Neural progenitor cell (in vitro differentiated cells): ENCODE data around the gene COG4. TPM values are rescaled to one million over a fixed set of nuclear protein-coding genes. Genes with fewer than 3 reads are reported as not detected.

Experiments used
- DNase-seq: peaks from one replicate; pipeline ENCODE4 v3.0.0-alpha.2; 2016; ENCODE audit warnings: low spot score
- H2AFZ ChIP-seq: fragments of 200-600 bp; sonication (generic); replicated peaks from 2 replicates; pipeline ENCODE4 v1.6.1; 2016; ENCODE audit warnings: antibody characterized with exemption
- H3F3A ChIP-seq: fragments of 200-600 bp; sonication (generic); 2 replicates; pipeline ENCODE4 v1.6.1; 2016; ENCODE audit warnings: antibody characterized with exemption, low read depth
- H3K27ac ChIP-seq: fragments of 200-600 bp; sonication (generic); 2 replicates; pipeline ENCODE4 v1.5.1; 2016; ENCODE audit warnings: mild to moderate bottlenecking
- H3K27me3 ChIP-seq: fragments of 200-600 bp; sonication (generic); 2 replicates; pipeline ENCODE4 v1.6.1; 2016; ENCODE audit warnings: mild to moderate bottlenecking, moderate library complexity
- H3K36me3 ChIP-seq: fragments of 200-600 bp; sonication (generic); 2 replicates; pipeline ENCODE4 v1.5.1; 2016
- H3K4me1 ChIP-seq: fragments of 200-600 bp; sonication (generic); 2 replicates; pipeline ENCODE4 v1.6.1; 2016; ENCODE audit warnings: mixed run types
- H3K4me2 ChIP-seq: fragments of 200-600 bp; sonication (generic); 2 replicates; pipeline ENCODE4 v1.6.1; 2016
- H3K4me3 ChIP-seq: fragments of 200-600 bp; sonication (generic); 2 replicates; pipeline ENCODE4 v1.5.1; 2016
- H3K79me2 ChIP-seq: fragments of 200-600 bp; sonication (generic); 2 replicates; pipeline ENCODE4 v1.6.1; 2016; ENCODE audit warnings: low read depth
- H3K9ac ChIP-seq: fragments of 200-600 bp; sonication (generic); 2 replicates; pipeline ENCODE4 v1.6.1; 2016
- H3K9me3 ChIP-seq: fragments of 200-600 bp; sonication (generic); 2 replicates; pipeline ENCODE4 v1.5.1; 2016; ENCODE audit warnings: low read depth
- H4K20me1 ChIP-seq: fragments of 200-600 bp; sonication (generic); 2 replicates; pipeline ENCODE4 v1.6.1; 2016; ENCODE audit warnings: low read depth
- H3K27ac Mint-ChIP-seq: 3 replicates; pipeline ENCODE4 v1.8.0; 2021; ENCODE audit warnings: mixed read lengths
- H3K27me3 Mint-ChIP-seq: 2 replicates; pipeline ENCODE4 v1.8.0; 2022; ENCODE audit warnings: low read depth, mild to moderate bottlenecking, inconsistent platforms, moderate library complexity, mixed read lengths; ENCODE audit not compliant: insufficient read depth
- H3K36me3 Mint-ChIP-seq: 3 replicates; pipeline ENCODE4 v1.8.0; 2021; ENCODE audit warnings: mixed read lengths
- H3K4me1 Mint-ChIP-seq: 3 replicates; pipeline ENCODE4 v1.8.0; 2021; ENCODE audit warnings: mixed read lengths
- H3K4me3 Mint-ChIP-seq: 3 replicates; pipeline ENCODE4 v1.8.0; 2021; ENCODE audit warnings: mild to moderate bottlenecking, moderate library complexity, mixed read lengths
- H3K9me3 Mint-ChIP-seq: 3 replicates; pipeline ENCODE4 v1.8.0; 2020; ENCODE audit warnings: mixed read lengths
- EZH2 ChIP-seq: fragments of 200-600 bp; sonication (generic); IDR thresholded peaks from 2 replicates; pipeline ENCODE4 v1.6.1; 2017; ENCODE audit warnings: antibody characterized with exemption, mild to moderate bottlenecking, moderate library complexity
- EZH2phosphoT487 ChIP-seq: fragments of 200-600 bp; sonication (generic); IDR thresholded peaks from 2 replicates; pipeline ENCODE4 v1.6.1; 2017; ENCODE audit warnings: antibody characterized with exemption
- total RNA-seq: library from RNA; depleted of rRNA; stranded (reverse); fragments of >200 nt; gene quantifications from 2 replicates; pipeline ENCODE4 v1.2.3, GENCODE V29; 2015; ENCODE audit warnings: low replicate concordance
- TF ChIP-seq, protein P1 (sequence below): fragments of 200-600 bp; sonication (generic); IDR thresholded peaks from 2 replicates; pipeline ENCODE4 v1.5.1; 2017; ENCODE audit warnings: antibody characterized with exemption, mild to moderate bottlenecking

The COG4 gene
- total RNA-seq, 1 donor from 2014 or later: 62.4 TPM

DNA sequence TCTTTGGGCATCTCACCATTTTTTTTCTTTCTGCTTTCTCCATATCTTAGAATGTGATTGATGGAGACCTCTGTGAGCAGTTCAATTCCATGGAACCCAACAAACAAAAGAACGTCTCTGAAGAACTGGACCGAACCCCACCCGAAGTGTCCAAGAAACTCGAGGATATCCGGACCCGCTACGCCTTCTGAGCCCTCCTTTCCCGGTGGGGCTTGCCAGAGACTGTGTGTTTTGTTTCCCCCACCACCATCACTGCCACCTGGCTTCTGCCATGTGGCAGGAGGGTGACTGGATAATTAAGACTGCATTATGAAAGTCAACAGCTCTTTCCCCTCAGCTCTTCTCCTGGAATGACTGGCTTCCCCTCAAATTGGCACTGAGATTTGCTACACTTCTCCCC lies 48.3 kb upstream of the COG4 start:
- DNase-seq: no peak

DNA sequence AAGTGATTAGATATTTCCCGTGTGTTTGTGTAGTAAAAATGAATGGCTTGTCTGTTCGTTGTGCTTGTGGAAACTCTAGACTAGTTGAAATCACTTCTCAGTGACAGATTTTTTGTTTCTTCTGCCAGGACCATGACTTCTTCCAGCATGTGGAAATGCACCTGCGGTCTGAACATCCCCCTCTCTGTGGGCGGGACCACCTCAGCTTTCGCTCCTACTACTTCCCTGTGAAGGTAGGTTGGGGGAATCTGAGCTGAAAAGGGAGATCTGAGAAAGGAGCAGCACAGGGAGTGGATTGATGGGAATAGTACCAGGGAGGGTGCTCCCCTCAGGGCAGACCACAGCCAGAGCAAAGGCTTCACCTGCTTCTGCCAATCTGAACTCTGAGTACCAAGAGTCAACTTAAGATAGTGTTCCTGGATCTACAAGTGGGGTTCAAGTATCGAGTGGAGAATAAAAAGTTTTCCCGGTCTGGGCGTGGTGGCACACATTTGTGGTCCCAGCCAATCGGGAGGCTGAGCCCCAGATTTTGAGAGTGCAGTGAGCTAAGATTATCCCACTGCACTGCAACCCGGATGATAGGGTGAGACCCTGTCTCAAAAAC lies 47.7 kb upstream of the COG4 start:
- DNase-seq: no peak
- Mint-ChIP-seq H3K9me3 (no peaks in the 10 kb centered on the region), H3K4me3 (no peak overlapping the region), H3K27ac (no peak overlapping the region), H3K4me1 (no peaks in the 10 kb centered on the region), H3K27me3 (peaks cover 2% of the 10 kb centered on the region), H3K36me3 (peaks cover 42% of the 10 kb centered on the region)
- H3K27me3 ChIP-seq: no peaks in the 10 kb centered on the region
- TF ChIP-seq EZH2phosphoT487 (no peak), EZH2 (no peak)
- TF ChIP-seq, protein P1, sequence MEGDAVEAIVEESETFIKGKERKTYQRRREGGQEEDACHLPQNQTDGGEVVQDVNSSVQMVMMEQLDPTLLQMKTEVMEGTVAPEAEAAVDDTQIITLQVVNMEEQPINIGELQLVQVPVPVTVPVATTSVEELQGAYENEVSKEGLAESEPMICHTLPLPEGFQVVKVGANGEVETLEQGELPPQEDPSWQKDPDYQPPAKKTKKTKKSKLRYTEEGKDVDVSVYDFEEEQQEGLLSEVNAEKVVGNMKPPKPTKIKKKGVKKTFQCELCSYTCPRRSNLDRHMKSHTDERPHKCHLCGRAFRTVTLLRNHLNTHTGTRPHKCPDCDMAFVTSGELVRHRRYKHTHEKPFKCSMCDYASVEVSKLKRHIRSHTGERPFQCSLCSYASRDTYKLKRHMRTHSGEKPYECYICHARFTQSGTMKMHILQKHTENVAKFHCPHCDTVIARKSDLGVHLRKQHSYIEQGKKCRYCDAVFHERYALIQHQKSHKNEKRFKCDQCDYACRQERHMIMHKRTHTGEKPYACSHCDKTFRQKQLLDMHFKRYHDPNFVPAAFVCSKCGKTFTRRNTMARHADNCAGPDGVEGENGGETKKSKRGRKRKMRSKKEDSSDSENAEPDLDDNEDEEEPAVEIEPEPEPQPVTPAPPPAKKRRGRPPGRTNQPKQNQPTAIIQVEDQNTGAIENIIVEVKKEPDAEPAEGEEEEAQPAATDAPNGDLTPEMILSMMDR: no peak
- H3K27ac ChIP-seq: no peak overlapping the region
- H4K20me1 ChIP-seq: peaks cover 49% of the 10 kb centered on the region
- no peaks in the 10 kb centered on the region for H3K9me3 ChIP-seq
- H2AFZ ChIP-seq: no peak overlapping the region
- peaks cover 51% of the 10 kb centered on the region for H3F3A ChIP-seq
- no peaks in the 10 kb centered on the region for H3K79me2 ChIP-seq
- peaks cover 23% of the 10 kb centered on the region for H3K36me3 ChIP-seq
- no peaks in the 10 kb centered on the region for H3K4me1 ChIP-seq
- H3K4me2 ChIP-seq: no peak overlapping the region
- H3K9ac ChIP-seq: no peak overlapping the region
- no peak overlapping the region for H3K4me3 ChIP-seq

More for the DNA sequence above, 48.3 kb upstream of the COG4 start:
- no peaks in the 10 kb centered on the region for H3K9me3 Mint-ChIP-seq
- Histone ChIP-seq H3K4me2 (no peak overlapping the region), H3K27me3 (no peaks in the 10 kb centered on the region), H3K4me1 (no peaks in the 10 kb centered on the region), H3K36me3 (peaks cover 23% of the 10 kb centered on the region), H4K20me1 (peaks cover 47% of the 10 kb centered on the region), H3K9ac (no peak overlapping the region), H3K79me2 (no peaks in the 10 kb centered on the region), H3F3A (peaks cover 57% of the 10 kb centered on the region), H3K27ac (no peak overlapping the region), H2AFZ (no peak overlapping the region), H3K9me3 (no peaks in the 10 kb centered on the region), H3K4me3 (no peak overlapping the region)
- TF ChIP-seq EZH2: no peak
- no peak for TF ChIP-seq EZH2phosphoT487
- TF ChIP-seq, protein P1: no peak
- H3K27me3 Mint-ChIP-seq: peaks cover 2% of the 10 kb centered on the region
- no peak overlapping the region for H3K4me3 Mint-ChIP-seq
- no peak overlapping the region for H3K27ac Mint-ChIP-seq
- H3K4me1 Mint-ChIP-seq: peaks cover 3% of the 10 kb centered on the region
- H3K36me3 Mint-ChIP-seq: peaks cover 40% of the 10 kb centered on the region

DNA sequence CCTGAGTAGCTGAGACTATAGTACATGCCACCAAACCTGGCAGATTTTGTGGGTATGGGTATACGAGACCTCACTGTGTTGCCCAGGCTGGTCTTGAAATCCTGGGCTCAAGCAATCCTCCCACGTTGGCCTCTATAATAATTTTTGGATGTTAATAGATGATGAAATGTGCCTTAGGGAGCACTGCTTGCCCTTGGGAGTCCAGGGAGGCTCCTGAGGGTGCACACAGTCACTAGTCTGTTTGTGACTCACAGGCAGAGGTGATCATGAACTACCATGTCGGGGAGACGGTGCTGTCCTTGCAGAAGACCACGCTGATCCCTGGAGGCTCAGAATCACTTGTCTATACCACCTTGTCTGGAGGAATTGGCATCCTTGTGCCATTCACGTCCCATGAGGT lies 46.4 kb upstream of the COG4 start:
- H3K27me3 Mint-ChIP-seq: peaks cover 2% of the 10 kb centered on the region
- no peak for DNase-seq
- Histone ChIP-seq H3K36me3 (peaks cover 28% of the 10 kb centered on the region), H3K4me2 (no peak overlapping the region), H3K79me2 (peaks cover 7% of the 10 kb centered on the region), H3K4me1 (no peaks in the 10 kb centered on the region), H3K9me3 (no peaks in the 10 kb centered on the region), H2AFZ (no peak overlapping the region), H3K9ac (no peak overlapping the region), H3F3A (peaks cover 44% of the 10 kb centered on the region), H3K27me3 (no peaks in the 10 kb centered on the region), H4K20me1 (peaks cover 55% of the 10 kb centered on the region), H3K27ac (no peak overlapping the region), H3K4me3 (no peak overlapping the region)
- H3K27ac Mint-ChIP-seq: no peak overlapping the region
- no peaks in the 10 kb centered on the region for H3K4me1 Mint-ChIP-seq
- H3K9me3 Mint-ChIP-seq: no peaks in the 10 kb centered on the region
- peaks cover 48% of the 10 kb centered on the region for H3K36me3 Mint-ChIP-seq
- TF ChIP-seq EZH2phosphoT487 (no peak), EZH2 (no peak)
- TF ChIP-seq, protein P1: no peak
- no peak overlapping the region for H3K4me3 Mint-ChIP-seq
